SK-N-SH treated with all-trans-retinoic acid at 6 μM for 48 hours (cell line): ENCODE results near the gene TSPAN18.

Experiments
- ARNTL ChIP-seq: fragments of 450-650 bp; formaldehyde crosslinking; IDR thresholded peaks from 2 replicates; pipeline ENCODE4 v1.5.0; 2020; ENCODE audit warnings: low read depth, mild to moderate bottlenecking, moderate library complexity, borderline replicate concordance
- CSDC2 ChIP-seq: fragments of 250-450 bp; sonication (Bioruptor Pico); IDR thresholded peaks from 2 replicates; pipeline ENCODE4 v1.5.0; 2020; ENCODE audit warnings: mild to moderate bottlenecking, moderate library complexity
- CSRNP3 ChIP-seq: fragments of 250-450 bp; sonication (Bioruptor Pico); IDR thresholded peaks from 2 replicates; pipeline ENCODE4 v1.5.1; 2021; ENCODE audit warnings: mild to moderate bottlenecking, moderate library complexity
- ESRRG ChIP-seq: fragments of 250-450 bp; sonication (Bioruptor Pico); IDR thresholded peaks from 2 replicates; pipeline ENCODE4 v1.6.1; 2021; ENCODE audit warnings: mild to moderate bottlenecking
- OSR1 ChIP-seq: fragments of 250-450 bp; sonication (Bioruptor Pico); IDR thresholded peaks from 2 replicates; pipeline ENCODE4 v1.8.0; 2022; ENCODE audit warnings: moderate library complexity, mild to moderate bottlenecking, inconsistent platforms
- PATZ1 ChIP-seq: fragments of 250-450 bp; sonication (Bioruptor Pico); IDR thresholded peaks from 2 replicates; pipeline ENCODE4 v1.8.0; 2020; ENCODE audit warnings: mild to moderate bottlenecking, moderate library complexity, borderline replicate concordance
- POU6F1 ChIP-seq: fragments of 250-450 bp; sonication (Bioruptor Pico); IDR thresholded peaks from 2 replicates; pipeline ENCODE4 v1.8.0; 2021; ENCODE audit warnings: low read depth, mild to moderate bottlenecking, moderate library complexity, borderline replicate concordance
- PPARA ChIP-seq: fragments of 250-450 bp; sonication (Bioruptor Pico); IDR thresholded peaks from 2 replicates; pipeline ENCODE4 v1.5.0; 2020; ENCODE audit warnings: mild to moderate bottlenecking, borderline replicate concordance
- SNAI2 ChIP-seq: fragments of 250-450 bp; sonication (Bioruptor Pico); IDR thresholded peaks from 2 replicates; pipeline ENCODE4 v1.5.0; 2020; ENCODE audit warnings: mild to moderate bottlenecking, moderate library complexity
- TOX ChIP-seq: fragments of 250-450 bp; sonication (Bioruptor Pico); IDR thresholded peaks from 2 replicates; pipeline ENCODE4 v1.8.0; 2021; ENCODE audit warnings: mild to moderate bottlenecking, moderate library complexity, borderline replicate concordance
- TSHZ2 ChIP-seq: fragments of 250-450 bp; sonication (Bioruptor Pico); IDR thresholded peaks from 2 replicates; pipeline ENCODE4 v1.5.0; 2020; ENCODE audit warnings: mild to moderate bottlenecking, moderate library complexity
- ZFP3 ChIP-seq: fragments of 250-450 bp; sonication (Bioruptor Pico); IDR thresholded peaks from 2 replicates; pipeline ENCODE4 v1.5.0; 2020; ENCODE audit warnings: mild to moderate bottlenecking, moderate library complexity
- ZFP30 ChIP-seq: fragments of 450-650 bp; formaldehyde crosslinking; IDR thresholded peaks from 2 replicates; pipeline ENCODE4 v1.5.0; 2022; ENCODE audit warnings: mild to moderate bottlenecking, moderate library complexity

GRCh38 chr11:44944181-44944852, 217.6 kb downstream of the TSPAN18 start:
- TF ChIP-seq PPARA (no peak), SNAI2 (no peak), ESRRG (CRISPR knock-in tag) (no peak), ZFP3 (CRISPR knock-in tag) (no peak), OSR1 (no peak), ZFP30 (no peak), ARNTL (no peak), CSRNP3 (CRISPR knock-in tag) (no peak), POU6F1 (CRISPR knock-in tag) (no peak), TOX (CRISPR knock-in tag) (no peak), TSHZ2 (CRISPR knock-in tag) (no peak), PATZ1 (CRISPR knock-in tag) (no peak), CSDC2 (CRISPR knock-in tag) (no peak)
